ENCODE results near the gene PJA2. TPM values are rescaled to one million over a fixed set of nuclear protein-coding genes. Genes with fewer than 3 reads are reported as not detected.

Gene PJA2
- total and polyA plus RNA-seq, 2 of the 8 experiments (the other 6 are each of a cell fraction or from before 2014, with no cell fraction given) = 15.3 to 47.7 TPM

DNA sequence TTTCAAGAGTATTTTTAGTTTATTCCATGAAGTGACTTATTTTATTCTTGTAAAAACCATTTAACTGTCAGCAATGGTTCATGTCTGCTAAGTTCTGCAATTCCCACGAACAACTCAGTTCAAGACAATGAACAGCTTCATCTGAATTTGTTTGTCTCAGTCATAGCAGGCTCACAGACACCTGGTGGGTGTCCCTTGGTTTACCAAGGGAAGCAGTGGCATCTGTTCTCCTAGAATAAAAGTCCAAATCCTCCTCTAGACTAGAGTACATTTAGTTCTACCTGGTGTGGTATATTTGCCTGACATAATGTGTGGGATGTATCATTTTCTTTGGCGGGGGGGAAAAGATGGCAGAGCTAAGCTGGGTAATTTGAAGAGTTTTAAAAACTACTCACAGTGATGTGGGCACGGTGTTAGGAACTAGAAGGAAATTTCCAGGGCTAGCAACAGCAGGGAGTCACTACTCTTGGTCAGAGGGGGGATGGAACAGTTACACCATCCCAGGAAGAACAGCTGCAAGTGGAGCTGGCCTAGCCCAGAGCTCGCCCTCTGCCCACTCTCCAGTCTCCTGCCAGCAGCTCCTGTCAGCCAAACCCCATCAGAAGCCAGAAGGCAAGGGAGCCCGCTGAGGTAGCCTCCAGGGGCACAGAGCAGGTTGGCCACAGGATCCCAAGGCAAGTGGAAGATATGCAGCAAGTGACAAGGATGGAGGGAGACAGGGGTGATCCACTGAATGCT lies 100.3 kb downstream of the PJA2 start (continued):
- TF ChIP-seq, protein P1, sequence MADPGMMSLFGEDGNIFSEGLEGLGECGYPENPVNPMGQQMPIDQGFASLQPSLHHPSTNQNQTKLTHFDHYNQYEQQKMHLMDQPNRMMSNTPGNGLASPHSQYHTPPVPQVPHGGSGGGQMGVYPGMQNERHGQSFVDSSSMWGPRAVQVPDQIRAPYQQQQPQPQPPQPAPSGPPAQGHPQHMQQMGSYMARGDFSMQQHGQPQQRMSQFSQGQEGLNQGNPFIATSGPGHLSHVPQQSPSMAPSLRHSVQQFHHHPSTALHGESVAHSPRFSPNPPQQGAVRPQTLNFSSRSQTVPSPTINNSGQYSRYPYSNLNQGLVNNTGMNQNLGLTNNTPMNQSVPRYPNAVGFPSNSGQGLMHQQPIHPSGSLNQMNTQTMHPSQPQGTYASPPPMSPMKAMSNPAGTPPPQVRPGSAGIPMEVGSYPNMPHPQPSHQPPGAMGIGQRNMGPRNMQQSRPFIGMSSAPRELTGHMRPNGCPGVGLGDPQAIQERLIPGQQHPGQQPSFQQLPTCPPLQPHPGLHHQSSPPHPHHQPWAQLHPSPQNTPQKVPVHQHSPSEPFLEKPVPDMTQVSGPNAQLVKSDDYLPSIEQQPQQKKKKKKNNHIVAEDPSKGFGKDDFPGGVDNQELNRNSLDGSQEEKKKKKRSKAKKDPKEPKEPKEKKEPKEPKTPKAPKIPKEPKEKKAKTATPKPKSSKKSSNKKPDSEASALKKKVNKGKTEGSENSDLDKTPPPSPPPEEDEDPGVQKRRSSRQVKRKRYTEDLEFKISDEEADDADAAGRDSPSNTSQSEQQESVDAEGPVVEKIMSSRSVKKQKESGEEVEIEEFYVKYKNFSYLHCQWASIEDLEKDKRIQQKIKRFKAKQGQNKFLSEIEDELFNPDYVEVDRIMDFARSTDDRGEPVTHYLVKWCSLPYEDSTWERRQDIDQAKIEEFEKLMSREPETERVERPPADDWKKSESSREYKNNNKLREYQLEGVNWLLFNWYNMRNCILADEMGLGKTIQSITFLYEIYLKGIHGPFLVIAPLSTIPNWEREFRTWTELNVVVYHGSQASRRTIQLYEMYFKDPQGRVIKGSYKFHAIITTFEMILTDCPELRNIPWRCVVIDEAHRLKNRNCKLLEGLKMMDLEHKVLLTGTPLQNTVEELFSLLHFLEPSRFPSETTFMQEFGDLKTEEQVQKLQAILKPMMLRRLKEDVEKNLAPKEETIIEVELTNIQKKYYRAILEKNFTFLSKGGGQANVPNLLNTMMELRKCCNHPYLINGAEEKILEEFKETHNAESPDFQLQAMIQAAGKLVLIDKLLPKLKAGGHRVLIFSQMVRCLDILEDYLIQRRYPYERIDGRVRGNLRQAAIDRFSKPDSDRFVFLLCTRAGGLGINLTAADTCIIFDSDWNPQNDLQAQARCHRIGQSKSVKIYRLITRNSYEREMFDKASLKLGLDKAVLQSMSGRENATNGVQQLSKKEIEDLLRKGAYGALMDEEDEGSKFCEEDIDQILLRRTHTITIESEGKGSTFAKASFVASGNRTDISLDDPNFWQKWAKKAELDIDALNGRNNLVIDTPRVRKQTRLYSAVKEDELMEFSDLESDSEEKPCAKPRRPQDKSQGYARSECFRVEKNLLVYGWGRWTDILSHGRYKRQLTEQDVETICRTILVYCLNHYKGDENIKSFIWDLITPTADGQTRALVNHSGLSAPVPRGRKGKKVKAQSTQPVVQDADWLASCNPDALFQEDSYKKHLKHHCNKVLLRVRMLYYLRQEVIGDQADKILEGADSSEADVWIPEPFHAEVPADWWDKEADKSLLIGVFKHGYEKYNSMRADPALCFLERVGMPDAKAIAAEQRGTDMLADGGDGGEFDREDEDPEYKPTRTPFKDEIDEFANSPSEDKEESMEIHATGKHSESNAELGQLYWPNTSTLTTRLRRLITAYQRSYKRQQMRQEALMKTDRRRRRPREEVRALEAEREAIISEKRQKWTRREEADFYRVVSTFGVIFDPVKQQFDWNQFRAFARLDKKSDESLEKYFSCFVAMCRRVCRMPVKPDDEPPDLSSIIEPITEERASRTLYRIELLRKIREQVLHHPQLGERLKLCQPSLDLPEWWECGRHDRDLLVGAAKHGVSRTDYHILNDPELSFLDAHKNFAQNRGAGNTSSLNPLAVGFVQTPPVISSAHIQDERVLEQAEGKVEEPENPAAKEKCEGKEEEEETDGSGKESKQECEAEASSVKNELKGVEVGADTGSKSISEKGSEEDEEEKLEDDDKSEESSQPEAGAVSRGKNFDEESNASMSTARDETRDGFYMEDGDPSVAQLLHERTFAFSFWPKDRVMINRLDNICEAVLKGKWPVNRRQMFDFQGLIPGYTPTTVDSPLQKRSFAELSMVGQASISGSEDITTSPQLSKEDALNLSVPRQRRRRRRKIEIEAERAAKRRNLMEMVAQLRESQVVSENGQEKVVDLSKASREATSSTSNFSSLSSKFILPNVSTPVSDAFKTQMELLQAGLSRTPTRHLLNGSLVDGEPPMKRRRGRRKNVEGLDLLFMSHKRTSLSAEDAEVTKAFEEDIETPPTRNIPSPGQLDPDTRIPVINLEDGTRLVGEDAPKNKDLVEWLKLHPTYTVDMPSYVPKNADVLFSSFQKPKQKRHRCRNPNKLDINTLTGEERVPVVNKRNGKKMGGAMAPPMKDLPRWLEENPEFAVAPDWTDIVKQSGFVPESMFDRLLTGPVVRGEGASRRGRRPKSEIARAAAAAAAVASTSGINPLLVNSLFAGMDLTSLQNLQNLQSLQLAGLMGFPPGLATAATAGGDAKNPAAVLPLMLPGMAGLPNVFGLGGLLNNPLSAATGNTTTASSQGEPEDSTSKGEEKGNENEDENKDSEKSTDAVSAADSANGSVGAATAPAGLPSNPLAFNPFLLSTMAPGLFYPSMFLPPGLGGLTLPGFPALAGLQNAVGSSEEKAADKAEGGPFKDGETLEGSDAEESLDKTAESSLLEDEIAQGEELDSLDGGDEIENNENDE (IDR thresholded peaks at IDR 0.05; ENCODE audit: insufficient replicate concordance, low read length) = no peak
- TF ChIP-seq SIX5 (IDR thresholded peaks at IDR 0.05; ENCODE audit: low read depth, low read length) = no peak

All from H1 (cell line).